Measurements from ENCODE around the gene TECPR2. TPM values are rescaled to one million over a fixed set of nuclear protein-coding genes. Genes with fewer than 3 reads are reported as not detected.

The TECPR2 gene
- total and polyA plus RNA-seq, 2 of the 13 experiments (the other 11 are each of a cell fraction or from before 2014, with no cell fraction given), result 3.5 to 5.7 TPM

DNA sequence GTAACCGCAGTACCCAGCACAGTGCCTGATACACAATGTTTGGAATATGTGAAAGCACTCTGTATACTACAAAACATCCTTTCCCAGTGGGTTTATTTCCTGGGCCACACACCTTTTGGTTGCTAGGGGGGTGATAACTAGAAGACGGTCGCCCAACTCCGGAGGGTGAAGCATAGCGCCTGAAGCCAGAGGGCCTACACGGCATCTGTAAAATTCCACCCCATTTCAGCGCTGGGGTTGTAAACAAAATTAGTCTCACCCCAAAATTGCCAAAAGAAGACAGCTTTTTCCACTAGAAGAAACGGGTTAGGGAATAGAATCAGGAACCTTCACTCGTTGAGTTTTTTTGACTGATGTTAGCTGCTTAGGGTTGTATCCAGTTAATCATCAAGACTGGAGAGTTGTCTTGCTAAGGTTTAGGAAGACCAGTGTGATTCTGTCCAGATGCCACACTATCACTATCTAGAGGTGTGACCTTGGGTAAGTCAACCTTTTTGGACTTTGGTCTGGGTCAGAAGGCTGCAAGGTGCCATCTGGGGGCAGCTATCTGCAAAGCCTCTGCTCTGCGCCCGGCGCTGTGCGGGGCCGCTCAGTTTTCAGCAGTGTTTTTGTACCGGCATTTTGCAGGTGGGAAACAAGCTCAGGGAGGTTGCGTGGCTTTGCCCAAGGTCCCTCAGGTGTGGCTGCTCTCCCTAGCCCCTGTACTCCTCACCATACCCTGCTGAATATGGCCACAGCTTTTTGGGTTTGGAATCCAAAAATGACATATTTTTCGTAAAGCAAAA lies 41.9 kb upstream of the TECPR2 start (continued):
- no peak for TF ChIP-seq IRX3 (CRISPR knock-in tag; IDR thresholded peaks at IDR 0.05; ENCODE audit: borderline replicate concordance, low read depth)
- no peak for TF ChIP-seq GRHL1 (CRISPR knock-in tag; conservative IDR thresholded peaks at IDR 0.05)
- no peak for TF ChIP-seq PRDM4 (CRISPR knock-in tag; IDR thresholded peaks at IDR 0.05; ENCODE audit: borderline replicate concordance)
- TF ChIP-seq RBM22 (optimal IDR thresholded peaks at IDR 0.05; ENCODE audit: low read length), result peak; percentile 27
- TF ChIP-seq MED1 (CRISPR knock-in tag; IDR thresholded peaks at IDR 0.05), result peak; percentile 69
- no peak; the same call in 1 of the 2 replicates for TF ChIP-seq ZNF83 (CRISPR knock-in tag; IDR thresholded peaks at IDR 0.05; ENCODE audit: borderline replicate concordance)
- TF ChIP-seq, protein P1, sequence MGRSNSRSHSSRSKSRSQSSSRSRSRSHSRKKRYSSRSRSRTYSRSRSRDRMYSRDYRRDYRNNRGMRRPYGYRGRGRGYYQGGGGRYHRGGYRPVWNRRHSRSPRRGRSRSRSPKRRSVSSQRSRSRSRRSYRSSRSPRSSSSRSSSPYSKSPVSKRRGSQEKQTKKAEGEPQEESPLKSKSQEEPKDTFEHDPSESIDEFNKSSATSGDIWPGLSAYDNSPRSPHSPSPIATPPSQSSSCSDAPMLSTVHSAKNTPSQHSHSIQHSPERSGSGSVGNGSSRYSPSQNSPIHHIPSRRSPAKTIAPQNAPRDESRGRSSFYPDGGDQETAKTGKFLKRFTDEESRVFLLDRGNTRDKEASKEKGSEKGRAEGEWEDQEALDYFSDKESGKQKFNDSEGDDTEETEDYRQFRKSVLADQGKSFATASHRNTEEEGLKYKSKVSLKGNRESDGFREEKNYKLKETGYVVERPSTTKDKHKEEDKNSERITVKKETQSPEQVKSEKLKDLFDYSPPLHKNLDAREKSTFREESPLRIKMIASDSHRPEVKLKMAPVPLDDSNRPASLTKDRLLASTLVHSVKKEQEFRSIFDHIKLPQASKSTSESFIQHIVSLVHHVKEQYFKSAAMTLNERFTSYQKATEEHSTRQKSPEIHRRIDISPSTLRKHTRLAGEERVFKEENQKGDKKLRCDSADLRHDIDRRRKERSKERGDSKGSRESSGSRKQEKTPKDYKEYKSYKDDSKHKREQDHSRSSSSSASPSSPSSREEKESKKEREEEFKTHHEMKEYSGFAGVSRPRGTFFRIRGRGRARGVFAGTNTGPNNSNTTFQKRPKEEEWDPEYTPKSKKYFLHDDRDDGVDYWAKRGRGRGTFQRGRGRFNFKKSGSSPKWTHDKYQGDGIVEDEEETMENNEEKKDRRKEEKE (IDR thresholded peaks at IDR 0.05), result no peak
- TF ChIP-seq ZNF530 (CRISPR knock-in tag; IDR thresholded peaks at IDR 0.05; ENCODE audit: low read depth), result no peak
- no peak; the same call in 1 of the 2 replicates for TF ChIP-seq ZSCAN9 (CRISPR knock-in tag; IDR thresholded peaks at IDR 0.05; ENCODE audit: borderline replicate concordance)
- no peak; the same call in 1 of the 2 replicates for TF ChIP-seq ZNF563 (CRISPR knock-in tag; IDR thresholded peaks at IDR 0.05)
- no peak for TF ChIP-seq ZNF282 (IDR thresholded peaks at IDR 0.05; ENCODE audit: partially characterized antibody)
- TF ChIP-seq NKX3-1 (CRISPR knock-in tag; IDR thresholded peaks at IDR 0.05), result no peak
- TF ChIP-seq RFXAP (CRISPR knock-in tag; IDR thresholded peaks at IDR 0.05; ENCODE audit: borderline replicate concordance), result no peak
- peak; percentile 21; the same call in 1 of the 2 replicates for TF ChIP-seq NCOA2 (CRISPR knock-in tag; IDR thresholded peaks at IDR 0.05)
- TF ChIP-seq MTA1 (CRISPR knock-in tag; IDR thresholded peaks at IDR 0.05; ENCODE audit: borderline replicate concordance), result peak; percentile 91
- peak; percentile 43; the same call in 1 of the 2 replicates for TF ChIP-seq TMF1 (CRISPR knock-in tag; IDR thresholded peaks at IDR 0.05; ENCODE audit: low read depth)
- TF ChIP-seq, protein P2, sequence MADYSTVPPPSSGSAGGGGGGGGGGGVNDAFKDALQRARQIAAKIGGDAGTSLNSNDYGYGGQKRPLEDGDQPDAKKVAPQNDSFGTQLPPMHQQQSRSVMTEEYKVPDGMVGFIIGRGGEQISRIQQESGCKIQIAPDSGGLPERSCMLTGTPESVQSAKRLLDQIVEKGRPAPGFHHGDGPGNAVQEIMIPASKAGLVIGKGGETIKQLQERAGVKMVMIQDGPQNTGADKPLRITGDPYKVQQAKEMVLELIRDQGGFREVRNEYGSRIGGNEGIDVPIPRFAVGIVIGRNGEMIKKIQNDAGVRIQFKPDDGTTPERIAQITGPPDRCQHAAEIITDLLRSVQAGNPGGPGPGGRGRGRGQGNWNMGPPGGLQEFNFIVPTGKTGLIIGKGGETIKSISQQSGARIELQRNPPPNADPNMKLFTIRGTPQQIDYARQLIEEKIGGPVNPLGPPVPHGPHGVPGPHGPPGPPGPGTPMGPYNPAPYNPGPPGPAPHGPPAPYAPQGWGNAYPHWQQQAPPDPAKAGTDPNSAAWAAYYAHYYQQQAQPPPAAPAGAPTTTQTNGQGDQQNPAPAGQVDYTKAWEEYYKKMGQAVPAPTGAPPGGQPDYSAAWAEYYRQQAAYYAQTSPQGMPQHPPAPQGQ (CRISPR knock-in tag; IDR thresholded peaks at IDR 0.05; ENCODE audit: borderline replicate concordance), result no peak
- no peak for TF ChIP-seq ZNF816 (CRISPR knock-in tag; IDR thresholded peaks at IDR 0.05; ENCODE audit: borderline replicate concordance)
- TF ChIP-seq SNAPC2 (CRISPR knock-in tag; IDR thresholded peaks at IDR 0.05), result no peak
